SK-N-SH (cell line): ENCODE results near the gene PPM1F. TPM values are rescaled to one million over a fixed set of nuclear protein-coding genes. Genes with fewer than 3 reads are reported as not detected.

ENCODE experiments used
- CTCF ChIA-PET: fragments of 300-600, 350-600 bp; formaldehyde crosslinking; extraction: SDS; loops from one replicate; lab custom pipeline; 2021; lab: Yijun Ruan, JAX
- POLR2A ChIA-PET: fragments of 350-600 bp; sonication (Branson Sonifier 250); formaldehyde crosslinking; extraction: SDS; loops from one replicate; lab custom pipeline; 2020; ENCODE audit warnings: antibody characterized with exemption, inconsistent platforms; lab: Yijun Ruan, JAX
- DNase-seq: peaks from one replicate; pipeline ENCODE4 v3.0.0; 2012
- H2AFZ ChIP-seq: fragments of 200-600 bp; sonication (generic); 2 replicates; pipeline ENCODE4 v1.8.1; 2016; ENCODE audit warnings: antibody characterized with exemption, mild to moderate bottlenecking, low read depth
- H3F3A ChIP-seq: fragments of 200-600 bp; sonication (generic); replicated peaks from 2 replicates; pipeline ENCODE3; 2016; ENCODE audit warnings: antibody characterized with exemption, mild to moderate bottlenecking; ENCODE audit not compliant: insufficient read depth
- H3K27ac ChIP-seq, 2 experiments: fragments of 200-500 bp in 1 of 2; fragments of 200-600 bp in 1 of 2; sonication (Bioruptor generic) in 1 of 2; sonication (generic), shearing (Covaris generic) in 1 of 2; 2 replicates each; pipeline versions ENCODE4 v1.5.1 to v1.6.1; 2014 to 2016; ENCODE audit warnings: low read depth in 2 of 2, inconsistent platforms in 1 of 2, low read length in 1 of 2, mild to moderate bottlenecking in 1 of 2, mixed read lengths in 1 of 2
- H3K27me3 ChIP-seq: fragments of 200-600 bp; sonication (generic), shearing (Covaris generic); 2 replicates; pipeline ENCODE4 v1.6.1; 2016; ENCODE audit warnings: mixed run types; ENCODE audit not compliant: insufficient read depth
- H3K36me3 ChIP-seq, 2 experiments: fragments of 200-500 bp in 1 of 2; fragments of 200-600 bp in 1 of 2; sonication (Bioruptor generic) in 1 of 2; sonication (generic) in 1 of 2; replicated peaks in 1 of 2; 2 replicates each; pipeline versions ENCODE3 to v1.5.1; 2014 to 2016; ENCODE audit warnings: low read length in 1 of 2, mild to moderate bottlenecking in 1 of 2; ENCODE audit not compliant: insufficient read depth in 2 of 2, control insufficient read depth in 1 of 2
- H3K4me1 ChIP-seq, 2 experiments: fragments of 200-500 bp in 1 of 2; fragments of 200-600 bp in 1 of 2; sonication (Bioruptor generic) in 1 of 2; sonication (generic), shearing (Covaris generic) in 1 of 2; 2 replicates each; pipeline versions ENCODE4 v1.5.1 to v1.6.1; 2014 to 2016; ENCODE audit warnings: low read depth in 1 of 2, low read length in 1 of 2, mixed run types in 1 of 2; ENCODE audit not compliant: insufficient read depth in 2 of 2, control insufficient read depth in 1 of 2
- H3K4me2 ChIP-seq: fragments of 200-600 bp; sonication (generic), shearing (Covaris generic); 2 replicates; pipeline ENCODE4 v1.6.1; 2017; ENCODE audit warnings: mixed run types
- H3K4me3 ChIP-seq, 2 experiments: fragments of 200-500 bp in 1 of 2; fragments of 200-600 bp in 1 of 2; sonication (Bioruptor generic) in 1 of 2; sonication (generic), shearing (Covaris generic) in 1 of 2; 2 replicates each; pipeline versions ENCODE4 v1.5.1 to v1.8.1; 2014 to 2016; ENCODE audit warnings: low read depth in 2 of 2, inconsistent platforms in 1 of 2, low read length in 1 of 2, mild to moderate bottlenecking in 1 of 2, mixed read lengths in 1 of 2, moderate library complexity in 1 of 2
- H3K79me2 ChIP-seq: fragments of 200-600 bp; sonication (generic); 2 replicates; pipeline ENCODE4 v1.8.1; 2017; ENCODE audit warnings: mild to moderate bottlenecking; ENCODE audit not compliant: insufficient read depth
- H3K9ac ChIP-seq: fragments of 200-600 bp; sonication (generic); 2 replicates; pipeline ENCODE4 v1.6.1; 2017; ENCODE audit warnings: mixed run types
- H3K9me2 ChIP-seq: fragments of 200-600 bp; sonication (generic); 2 replicates; pipeline ENCODE4 v1.6.1; 2017; ENCODE audit warnings: mixed run types
- H3K9me3 ChIP-seq: fragments of 200-600 bp; sonication (generic); 2 replicates; pipeline ENCODE4 v1.6.1; 2017; ENCODE audit warnings: mixed run types, mild to moderate bottlenecking, moderate library complexity
- H4K20me1 ChIP-seq: fragments of 200-600 bp; sonication (generic); 2 replicates; pipeline ENCODE4 v1.6.1; 2017; ENCODE audit warnings: mild to moderate bottlenecking, mixed run types; ENCODE audit not compliant: insufficient read depth
- EZH2phosphoT487 ChIP-seq: fragments of 200-600 bp; sonication (generic); IDR thresholded peaks from 2 replicates; pipeline ENCODE4 v1.6.1; 2017; ENCODE audit warnings: low read depth, mixed run types, mild to moderate bottlenecking, antibody characterized with exemption, moderate library complexity, borderline replicate concordance
- FOSL2 ChIP-seq: IDR thresholded peaks from 2 replicates; pipeline ENCODE4 v1.4.0; 2012; ENCODE audit warnings: low read depth, mild to moderate bottlenecking, moderate library complexity, borderline replicate concordance
- FOXJ3 ChIP-seq: sonication (generic); formaldehyde crosslinking; IDR thresholded peaks from 2 replicates; pipeline ENCODE4 v1.5.1; 2020; ENCODE audit warnings: mild to moderate bottlenecking, missing genetic modification reagents
- IRF3 ChIP-seq: fragments of 150-350 bp; IDR thresholded peaks from 2 replicates; pipeline ENCODE4 v1.6.1; 2016; ENCODE audit warnings: mild to moderate bottlenecking, low read depth, low read length
- MEF2A ChIP-seq: IDR thresholded peaks from 2 replicates; pipeline ENCODE4 v1.4.0; 2012; ENCODE audit warnings: low read depth, borderline replicate concordance
- MXI1 ChIP-seq: IDR thresholded peaks from 2 replicates; pipeline ENCODE4 v1.6.1; 2012; ENCODE audit warnings: mild to moderate bottlenecking, low read depth, low read length, improper control_type of control experiment
- RAD21 ChIP-seq: IDR thresholded peaks from 2 replicates; pipeline ENCODE4 v1.6.1; 2012; ENCODE audit warnings: mild to moderate bottlenecking, low read length
- RCOR1 ChIP-seq: fragments of 150-350 bp; IDR thresholded peaks from 2 replicates; pipeline ENCODE4 v1.6.1; 2017; ENCODE audit warnings: antibody characterized with exemption, low read length
- RXRA ChIP-seq: IDR thresholded peaks from 2 replicates; pipeline ENCODE4 v1.4.0; 2012; ENCODE audit warnings: low read depth, mild to moderate bottlenecking, borderline replicate concordance
- SIN3A ChIP-seq: IDR thresholded peaks from 2 replicates; pipeline ENCODE4 v1.6.1; 2012; ENCODE audit warnings: low read depth, mild to moderate bottlenecking, low read length, moderate library complexity, borderline replicate concordance
- TAF1 ChIP-seq: IDR thresholded peaks from 2 replicates; pipeline ENCODE4 v1.6.1; 2012; ENCODE audit warnings: low read depth, mild to moderate bottlenecking, low read length, moderate library complexity, borderline replicate concordance
- ZBTB33 ChIP-seq: IDR thresholded peaks from 2 replicates; pipeline ENCODE4 v1.4.0; 2012; ENCODE audit warnings: low read depth, borderline replicate concordance
- WGBS: methylation state at CpG from one replicate; pipeline ENCODE4 v1.1.6; 2017; ENCODE audit warnings: low lambda C conversion rate; 5-methylcytosine and 5-hydroxymethylcytosine counted together
- polyA plus RNA-seq, 3 experiments: library from polyadenylated mRNA; depleted of rRNA; stranded (reverse); fragments of >200 nt; gene quantifications; 2 replicates each; pipeline ENCODE4 v1.2.3, GENCODE V29; 2012
- TF ChIP-seq, protein P1 (sequence below): fragments of 150-350 bp; IDR thresholded peaks from 2 replicates; pipeline ENCODE4 v1.6.1; 2017; ENCODE audit warnings: antibody characterized with exemption, low read length, low read depth, borderline replicate concordance
- TF ChIP-seq, protein P2 (sequence below): fragments of 200-600 bp; sonication (generic); IDR thresholded peaks from 2 replicates; pipeline ENCODE4 v1.6.1; 2017; ENCODE audit warnings: antibody characterized with exemption, mild to moderate bottlenecking, moderate library complexity

Gene PPM1F
- polyA plus RNA-seq, 1 of the 3 experiments (the other 2 are of a cell fraction): 29.6 TPM

DNA sequence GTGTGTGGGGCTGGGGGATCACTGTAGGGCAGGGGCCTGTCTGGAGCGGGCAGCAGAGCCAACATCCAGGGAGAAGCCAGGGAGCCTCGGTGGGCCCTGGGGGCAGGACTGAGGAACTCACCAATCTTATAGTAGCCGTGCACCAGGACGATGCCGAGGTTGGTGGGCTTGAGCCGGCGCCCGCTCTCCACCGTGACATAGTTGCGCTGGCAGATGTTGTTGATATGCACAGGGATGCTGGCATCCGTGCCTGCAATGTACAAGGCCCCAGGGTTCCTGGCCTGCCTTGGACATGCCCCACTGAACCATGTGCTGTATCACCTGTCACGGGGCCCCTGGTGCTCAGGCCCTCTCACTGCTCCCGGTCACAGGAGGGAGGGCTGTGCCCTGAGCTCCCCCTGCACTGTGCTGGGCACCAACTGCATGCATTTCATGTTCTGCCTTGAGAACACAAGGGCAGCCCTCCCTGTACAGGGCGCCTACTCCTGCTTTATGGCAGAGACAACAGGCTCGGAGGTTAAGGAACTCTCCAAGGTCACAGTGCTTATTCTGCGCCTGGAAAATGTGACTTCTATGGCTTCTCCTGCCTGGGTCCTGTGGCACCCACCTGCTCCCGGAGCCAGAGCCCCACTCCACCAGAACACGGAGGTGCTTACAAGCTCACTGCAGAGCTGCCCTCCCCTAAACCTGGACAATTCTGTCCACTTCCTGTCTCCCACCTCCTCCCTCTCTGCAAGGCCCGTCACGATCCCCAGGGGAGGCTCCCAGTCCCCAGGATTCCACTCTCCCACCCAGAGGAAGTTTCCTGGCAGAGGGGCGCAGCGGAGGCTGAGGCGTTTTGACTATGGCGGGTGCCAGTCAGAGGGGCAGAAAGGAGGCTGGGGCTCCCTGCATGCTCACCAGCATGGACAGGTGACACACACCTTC, 7.8 kb upstream of the PPM1F start:
- no peaks in the 10 kb centered on the region for H3F3A ChIP-seq
- TF ChIP-seq RAD21: no peak
- TF ChIP-seq MEF2A: no peak
- TF ChIP-seq, protein P1, sequence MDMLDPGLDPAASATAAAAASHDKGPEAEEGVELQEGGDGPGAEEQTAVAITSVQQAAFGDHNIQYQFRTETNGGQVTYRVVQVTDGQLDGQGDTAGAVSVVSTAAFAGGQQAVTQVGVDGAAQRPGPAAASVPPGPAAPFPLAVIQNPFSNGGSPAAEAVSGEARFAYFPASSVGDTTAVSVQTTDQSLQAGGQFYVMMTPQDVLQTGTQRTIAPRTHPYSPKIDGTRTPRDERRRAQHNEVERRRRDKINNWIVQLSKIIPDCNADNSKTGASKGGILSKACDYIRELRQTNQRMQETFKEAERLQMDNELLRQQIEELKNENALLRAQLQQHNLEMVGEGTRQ: no peak
- TF ChIP-seq ZBTB33: no peak
- TF ChIP-seq TAF1: no peak
- TF ChIP-seq MXI1: no peak
- no peak for TF ChIP-seq IRF3
- TF ChIP-seq RXRA: no peak
- no peak for TF ChIP-seq RCOR1
- TF ChIP-seq, protein P2, sequence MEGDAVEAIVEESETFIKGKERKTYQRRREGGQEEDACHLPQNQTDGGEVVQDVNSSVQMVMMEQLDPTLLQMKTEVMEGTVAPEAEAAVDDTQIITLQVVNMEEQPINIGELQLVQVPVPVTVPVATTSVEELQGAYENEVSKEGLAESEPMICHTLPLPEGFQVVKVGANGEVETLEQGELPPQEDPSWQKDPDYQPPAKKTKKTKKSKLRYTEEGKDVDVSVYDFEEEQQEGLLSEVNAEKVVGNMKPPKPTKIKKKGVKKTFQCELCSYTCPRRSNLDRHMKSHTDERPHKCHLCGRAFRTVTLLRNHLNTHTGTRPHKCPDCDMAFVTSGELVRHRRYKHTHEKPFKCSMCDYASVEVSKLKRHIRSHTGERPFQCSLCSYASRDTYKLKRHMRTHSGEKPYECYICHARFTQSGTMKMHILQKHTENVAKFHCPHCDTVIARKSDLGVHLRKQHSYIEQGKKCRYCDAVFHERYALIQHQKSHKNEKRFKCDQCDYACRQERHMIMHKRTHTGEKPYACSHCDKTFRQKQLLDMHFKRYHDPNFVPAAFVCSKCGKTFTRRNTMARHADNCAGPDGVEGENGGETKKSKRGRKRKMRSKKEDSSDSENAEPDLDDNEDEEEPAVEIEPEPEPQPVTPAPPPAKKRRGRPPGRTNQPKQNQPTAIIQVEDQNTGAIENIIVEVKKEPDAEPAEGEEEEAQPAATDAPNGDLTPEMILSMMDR: no peak
- no peak for TF ChIP-seq SIN3A
- TF ChIP-seq FOSL2: no peak
- TF ChIP-seq FOXJ3 (CRISPR knock-in tag): no peak
- TF ChIP-seq EZH2phosphoT487: no peak
- H2AFZ ChIP-seq: no peak overlapping the region
- ChIA-PET CTCF (interaction anchor here (1.7 to 2.3 kb wide), 2 partner anchors 8 to 22 kb away, joined by 10 to 11 read pairs; partner anchors contain the start of gene PPM1F), POLR2A (interaction anchor here (0.6 kb wide), 1 partner anchor 359 kb away, joined by 6 read pairs; no protein-coding TSS in a partner anchor)
- H3K36me3 ChIP-seq: peaks cover 9 to 54% of the 10 kb centered on the region in 2 experiments
- no peak for DNase-seq
- H3K4me2 ChIP-seq: no peak overlapping the region
- H3K4me3 ChIP-seq: no peak overlapping the region
- no peaks in the 10 kb centered on the region for H3K27me3 ChIP-seq
- H3K9me3 ChIP-seq: no peaks in the 10 kb centered on the region
- no peak overlapping the region; a peak in 1 of 4 replicates for H3K27ac ChIP-seq
- H3K9ac ChIP-seq: no peak overlapping the region
- H3K9me2 ChIP-seq: no peaks in the 10 kb centered on the region
- WGBS: 95% methylated on average over 23 of the region's 24 CpGs
- no peaks in the 10 kb centered on the region for H3K4me1 ChIP-seq
- no peaks in the 10 kb centered on the region for H3K79me2 ChIP-seq
- H4K20me1 ChIP-seq: no peaks in the 10 kb centered on the region
